GM19468 (cell line): ENCODE measurements around the gene CDC25B.

Source experiments
- ATAC-seq: cut with Tn5 transposase; IDR thresholded peaks from one replicate; pipeline ENCODE4 v1.9.1; 2021; ENCODE audit warnings: mild to moderate bottlenecking, moderate library complexity, moderate number of reproducible peaks; ENCODE audit not compliant: unreplicated experiment; ENCODE audit errors: extremely low read depth

Gene CDC25B

GRCh38 chr20:3795511-3796468 is at the start of gene CDC25B:
CDC25B (plus strand) TSS chr20:3796310; CDS start chr20:3796532, 222 bp downstream.
- no peak for ATAC-seq

- no peak for ATAC-seq
Observed at GRCh38 chr20:3747471-3747870, 48.6 kb upstream of the CDC25B start.

GRCh38 chr20:3748073-3748472 is 48.0 kb upstream of the CDC25B start:
- no peak for ATAC-seq

GRCh38 chr20:3749087-3749688 is 46.9 kb upstream of the CDC25B start:
- ATAC-seq = no peak

- ATAC-seq = peak; percentile 49
Observed at GRCh38 chr20:3749689-3750531, 46.2 kb upstream of the CDC25B start.

- no peak for ATAC-seq
Observed at GRCh38 chr20:3751305-3751674, 44.8 kb upstream of the CDC25B start.

GRCh38 chr20:3751675-3752385 is 44.3 kb upstream of the CDC25B start:
- ATAC-seq = no peak

GRCh38 chr20:3752386-3752759 is 43.7 kb upstream of the CDC25B start:
- ATAC-seq = no peak

GRCh38 chr20:3753098-3753497 is 43.0 kb upstream of the CDC25B start:
- ATAC-seq = no peak

GRCh38 chr20:3753501-3754275 is 42.4 kb upstream of the CDC25B start:
- no peak for ATAC-seq

- ATAC-seq = no peak
Observed at GRCh38 chr20:3754276-3754630, 41.9 kb upstream of the CDC25B start.

GRCh38 chr20:3755269-3755668 is 40.8 kb upstream of the CDC25B start:
- ATAC-seq = no peak

GRCh38 chr20:3755814-3756480 is 40.2 kb upstream of the CDC25B start:
- no peak for ATAC-seq

GRCh38 chr20:3757268-3757667 is 38.8 kb upstream of the CDC25B start:
- no peak for ATAC-seq

- ATAC-seq = no peak
Observed at GRCh38 chr20:3758566-3758965, 37.5 kb upstream of the CDC25B start.

GRCh38 chr20:3759316-3759823 is 36.7 kb upstream of the CDC25B start:
- no peak for ATAC-seq

GRCh38 chr20:3759884-3760283 is 36.2 kb upstream of the CDC25B start:
- no peak for ATAC-seq

- no peak for ATAC-seq
Observed at GRCh38 chr20:3760655-3761348, 35.3 kb upstream of the CDC25B start.
